Measurements from ENCODE around the gene SPIRE2. TPM values are rescaled to one million over a fixed set of nuclear protein-coding genes. Genes with fewer than 3 reads are reported as not detected.
"Not testable (repeated sequence)": the region's sequence is repeated elsewhere in the genome, so short reads cannot be mapped to it uniquely, and the experiment has no call there.

SPIRE2 gene
- total and polyA plus RNA-seq, 2 of the 13 experiments (the other 11 are each of a cell fraction or from before 2014, with no cell fraction given): 13.3 to 37.5 TPM

DNA sequence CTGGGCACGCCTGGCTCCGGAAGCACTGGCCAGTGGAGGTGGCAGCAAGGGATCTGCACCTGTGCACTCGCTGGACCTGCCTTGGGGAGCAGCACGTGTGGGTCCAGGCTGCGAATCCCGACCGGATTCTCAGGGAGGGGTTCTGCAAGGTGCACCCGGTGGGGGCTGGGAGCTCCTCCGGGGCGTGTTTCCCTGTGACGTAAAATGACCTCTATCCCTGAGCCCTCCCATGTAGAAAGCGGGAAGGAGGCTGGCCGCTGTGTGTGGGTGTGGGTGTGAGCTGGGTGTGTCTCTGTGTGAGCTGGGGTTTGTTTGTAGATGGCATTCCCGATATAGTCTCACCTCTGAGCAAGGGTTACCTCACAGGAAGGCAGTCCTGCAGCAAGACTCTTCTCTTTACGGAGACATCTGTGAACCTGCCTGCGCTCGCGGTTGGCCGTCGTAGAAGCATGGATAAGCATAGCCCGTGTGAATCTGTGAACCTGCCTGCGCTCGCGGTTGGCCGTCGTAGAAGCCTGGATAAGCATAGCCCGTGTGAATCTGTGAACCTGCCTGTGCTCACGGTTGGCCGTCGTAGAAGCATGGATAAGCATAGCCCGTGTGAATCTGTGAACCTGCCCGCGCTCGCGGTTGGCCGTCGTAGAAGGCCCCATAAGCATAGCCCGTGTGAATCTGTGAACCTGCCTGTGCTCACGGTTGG, 5.5 kb downstream of the SPIRE2 start (continued):
- TF ChIP-seq, protein P1, sequence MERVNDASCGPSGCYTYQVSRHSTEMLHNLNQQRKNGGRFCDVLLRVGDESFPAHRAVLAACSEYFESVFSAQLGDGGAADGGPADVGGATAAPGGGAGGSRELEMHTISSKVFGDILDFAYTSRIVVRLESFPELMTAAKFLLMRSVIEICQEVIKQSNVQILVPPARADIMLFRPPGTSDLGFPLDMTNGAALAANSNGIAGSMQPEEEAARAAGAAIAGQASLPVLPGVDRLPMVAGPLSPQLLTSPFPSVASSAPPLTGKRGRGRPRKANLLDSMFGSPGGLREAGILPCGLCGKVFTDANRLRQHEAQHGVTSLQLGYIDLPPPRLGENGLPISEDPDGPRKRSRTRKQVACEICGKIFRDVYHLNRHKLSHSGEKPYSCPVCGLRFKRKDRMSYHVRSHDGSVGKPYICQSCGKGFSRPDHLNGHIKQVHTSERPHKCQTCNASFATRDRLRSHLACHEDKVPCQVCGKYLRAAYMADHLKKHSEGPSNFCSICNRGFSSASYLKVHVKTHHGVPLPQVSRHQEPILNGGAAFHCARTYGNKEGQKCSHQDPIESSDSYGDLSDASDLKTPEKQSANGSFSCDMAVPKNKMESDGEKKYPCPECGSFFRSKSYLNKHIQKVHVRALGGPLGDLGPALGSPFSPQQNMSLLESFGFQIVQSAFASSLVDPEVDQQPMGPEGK (CRISPR knock-in tag; IDR thresholded peaks at IDR 0.05): peak; percentile 52; the same call in 1 of the 2 replicates
- peak; percentile 46; the same call in 1 of the 2 replicates for TF ChIP-seq RARA (CRISPR knock-in tag; IDR thresholded peaks at IDR 0.05)

DNA sequence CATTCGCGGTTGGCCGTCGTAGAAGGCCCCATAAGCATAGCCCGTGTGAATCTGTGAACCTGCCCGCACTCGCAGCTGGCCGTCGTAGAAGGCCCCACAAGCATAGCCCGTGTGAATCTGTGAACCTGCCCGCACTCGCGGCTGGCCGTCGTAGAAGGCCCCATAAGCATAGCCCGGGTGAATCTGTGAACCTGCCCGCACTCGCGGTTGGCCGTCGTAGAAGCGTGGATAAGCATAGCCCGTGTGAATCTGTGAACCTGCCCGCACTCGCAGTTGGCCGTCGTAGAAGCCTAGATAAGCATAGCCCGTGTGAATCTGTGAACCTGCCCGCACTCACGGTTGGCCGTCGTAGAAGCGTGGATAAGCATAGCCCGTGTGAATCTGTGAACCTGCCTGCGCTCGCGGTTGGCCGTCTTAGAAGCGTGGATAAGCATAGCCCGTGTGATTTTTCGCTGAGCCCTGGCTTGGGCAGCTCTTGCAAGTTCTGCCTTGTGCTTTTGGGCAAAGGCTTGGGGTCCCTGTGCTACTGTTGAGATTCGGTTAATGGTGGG, 6.6 kb downstream of the SPIRE2 start:
- ATAC-seq; in situ Hi-C loops (cut with HindIII; ENCODE audit: extremely low pct_ligation_motif_present, low pct_unique_long_range_greater_than_20kb); H3K4me3 ChIP-seq (replicated peaks in 1 of 3; ENCODE audit: insufficient read depth in 1 of 3, low read depth in 2 of 3, low read length in 3 of 3); H3K9ac ChIP-seq (ENCODE audit: insufficient read depth, low read depth, low read length); BruUV-seq (replicated peaks); DNase-seq (ENCODE audit: low spot score); H2AFZ ChIP-seq (ENCODE audit: low read length); CTCF ChIA-PET (ENCODE audit: low intra/inter-chr PET ratio, low total read pairs); H3K27me3 ChIP-seq (ENCODE audit: control insufficient read depth in 1 of 2, insufficient read depth in 2 of 2, low read length in 2 of 2); H3K9me3 ChIP-seq (ENCODE audit: low read length); FAIRE-seq; H3K36me3 ChIP-seq (replicated peaks in 1 of 2; ENCODE audit: control insufficient read depth in 1 of 2, insufficient read depth in 2 of 2, low read length in 2 of 2); H3K4me2 ChIP-seq (ENCODE audit: low read depth, low read length): not testable (repeated sequence)
- intact Hi-C loops (cut with micrococcal nuclease; ENCODE audit: unreplicated experiment): loop anchor here (5.0 kb wide), 1 partner anchor 37 kb away; the partner anchor contains the start of gene TCF25
- H4K20me1 ChIP-seq (ENCODE audit: insufficient read depth, low read length): peaks cover 10% of the 10 kb centered on the region; the same call in 1 of the 2 replicates
- H3K4me1 ChIP-seq (ENCODE audit: insufficient read depth, low read length): peaks cover 71% of the 10 kb centered on the region
- WGBS (ENCODE audit: low lambda C conversion rate): 98% methylated on average over 42 of the region's 42 CpGs
- H3K79me2 ChIP-seq (ENCODE audit: insufficient read depth, low read length): peaks cover 14% of the 10 kb centered on the region
- peak overlapping the region; percentile 87 for H3K27ac ChIP-seq (ENCODE audit: extremely low read length, insufficient read depth, low read length)
- TF ChIP-seq, protein P2, sequence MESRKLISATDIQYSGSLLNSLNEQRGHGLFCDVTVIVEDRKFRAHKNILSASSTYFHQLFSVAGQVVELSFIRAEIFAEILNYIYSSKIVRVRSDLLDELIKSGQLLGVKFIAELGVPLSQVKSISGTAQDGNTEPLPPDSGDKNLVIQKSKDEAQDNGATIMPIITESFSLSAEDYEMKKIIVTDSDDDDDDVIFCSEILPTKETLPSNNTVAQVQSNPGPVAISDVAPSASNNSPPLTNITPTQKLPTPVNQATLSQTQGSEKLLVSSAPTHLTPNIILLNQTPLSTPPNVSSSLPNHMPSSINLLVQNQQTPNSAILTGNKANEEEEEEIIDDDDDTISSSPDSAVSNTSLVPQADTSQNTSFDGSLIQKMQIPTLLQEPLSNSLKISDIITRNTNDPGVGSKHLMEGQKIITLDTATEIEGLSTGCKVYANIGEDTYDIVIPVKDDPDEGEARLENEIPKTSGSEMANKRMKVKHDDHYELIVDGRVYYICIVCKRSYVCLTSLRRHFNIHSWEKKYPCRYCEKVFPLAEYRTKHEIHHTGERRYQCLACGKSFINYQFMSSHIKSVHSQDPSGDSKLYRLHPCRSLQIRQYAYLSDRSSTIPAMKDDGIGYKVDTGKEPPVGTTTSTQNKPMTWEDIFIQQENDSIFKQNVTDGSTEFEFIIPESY (CRISPR knock-in tag; IDR thresholded peaks at IDR 0.05): 0 out of 2 replicates have a peak, but pooled peaks have one; percentile 23
- TF ChIP-seq ZBTB38 (CRISPR knock-in tag; IDR thresholded peaks at IDR 0.05) (peak; percentile 86; the same call in 1 of the 2 replicates), PRPF4 (IDR thresholded peaks at IDR 0.05; ENCODE audit: low read depth, low read length, poor library complexity, severe bottlenecking) (peak; percentile 50), ZC3H13 (CRISPR knock-in tag; IDR thresholded peaks at IDR 0.05) (peak; percentile 76; the same call in 1 of the 2 replicates)
- POLR2A ChIA-PET: interaction anchor here (2.3 kb wide), 1 partner anchor 19 kb away, joined by 9 read pairs; the partner anchor contains the start of gene FANCA

All from HepG2 (cell line).